ENCODE data around the gene MGAT4C.

DNA sequence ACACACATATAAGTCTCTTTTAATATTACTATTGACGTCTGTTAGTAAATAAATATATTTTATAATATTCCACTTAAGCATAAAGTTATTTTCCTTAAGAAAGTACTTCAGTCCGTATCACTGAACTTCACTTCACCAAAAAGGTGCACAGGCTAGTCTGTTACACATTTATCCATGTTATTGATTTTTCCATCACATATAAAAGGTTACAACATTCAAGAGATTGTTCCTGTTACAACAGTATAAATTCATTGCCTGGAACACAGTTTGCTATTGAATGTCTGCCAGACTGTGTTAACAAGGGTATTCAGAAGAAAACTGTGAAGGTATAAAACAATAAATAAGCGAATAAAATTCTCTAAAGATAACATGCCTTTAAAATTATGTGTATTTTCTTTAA lies 206.2 kb downstream of the MGAT4C start:
- TF ChIP-seq, protein P1, sequence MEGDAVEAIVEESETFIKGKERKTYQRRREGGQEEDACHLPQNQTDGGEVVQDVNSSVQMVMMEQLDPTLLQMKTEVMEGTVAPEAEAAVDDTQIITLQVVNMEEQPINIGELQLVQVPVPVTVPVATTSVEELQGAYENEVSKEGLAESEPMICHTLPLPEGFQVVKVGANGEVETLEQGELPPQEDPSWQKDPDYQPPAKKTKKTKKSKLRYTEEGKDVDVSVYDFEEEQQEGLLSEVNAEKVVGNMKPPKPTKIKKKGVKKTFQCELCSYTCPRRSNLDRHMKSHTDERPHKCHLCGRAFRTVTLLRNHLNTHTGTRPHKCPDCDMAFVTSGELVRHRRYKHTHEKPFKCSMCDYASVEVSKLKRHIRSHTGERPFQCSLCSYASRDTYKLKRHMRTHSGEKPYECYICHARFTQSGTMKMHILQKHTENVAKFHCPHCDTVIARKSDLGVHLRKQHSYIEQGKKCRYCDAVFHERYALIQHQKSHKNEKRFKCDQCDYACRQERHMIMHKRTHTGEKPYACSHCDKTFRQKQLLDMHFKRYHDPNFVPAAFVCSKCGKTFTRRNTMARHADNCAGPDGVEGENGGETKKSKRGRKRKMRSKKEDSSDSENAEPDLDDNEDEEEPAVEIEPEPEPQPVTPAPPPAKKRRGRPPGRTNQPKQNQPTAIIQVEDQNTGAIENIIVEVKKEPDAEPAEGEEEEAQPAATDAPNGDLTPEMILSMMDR (IDR thresholded peaks at IDR 0.05) = no peak
- TF ChIP-seq POLR2A (IDR thresholded peaks at IDR 0.05) = no peak
- TF ChIP-seq EP300 (IDR thresholded peaks at IDR 0.05) = no peak

Measured in tibial nerve (tissue), 4 donors.